Muscle layer of duodenum (tissue), 2 donors: ENCODE data around the gene WWOX.
A peak's percentile ranks its signal among the peaks of the same experiment; 100 is the strongest.

Experiments
- H3K27ac ChIP-seq: one replicate; pipeline ENCODE4 v1.7.0; 2013; ENCODE audit warnings: mild to moderate bottlenecking, low read length
- H3K27me3 ChIP-seq: one replicate; pipeline ENCODE4 v1.7.0; 2013; ENCODE audit warnings: low read depth, mild to moderate bottlenecking, control low read depth, low read length
- H3K36me3 ChIP-seq, 2 donors: one replicate each; pipeline ENCODE4 v1.7.0; 2013; ENCODE audit warnings: low read length in 2 of 2, control low read depth in 1 of 2, mild to moderate bottlenecking in 1 of 2; ENCODE audit not compliant: insufficient read depth in 2 of 2, control insufficient read depth in 1 of 2
- H3K4me1 ChIP-seq, 2 donors: one replicate each; pipeline ENCODE4 v1.7.0; 2013; ENCODE audit warnings: low read length in 2 of 2, mild to moderate bottlenecking in 2 of 2, control low read depth in 1 of 2, moderate library complexity in 1 of 2; ENCODE audit not compliant: insufficient read depth in 2 of 2, control insufficient read depth in 1 of 2
- H3K4me3 ChIP-seq, 2 donors: one replicate each; pipeline ENCODE4 v1.7.0; 2013; ENCODE audit warnings: low read length in 2 of 2, low read depth in 1 of 2, mild to moderate bottlenecking in 1 of 2
- H3K9me3 ChIP-seq, 2 donors: one replicate each; pipeline ENCODE4 v1.7.0; 2013; ENCODE audit warnings: low read length in 2 of 2, control low read depth in 1 of 2, mild to moderate bottlenecking in 1 of 2; ENCODE audit not compliant: control insufficient read depth in 1 of 2
- donor health status: healthy.

Gene WWOX

GRCh38 chr16:78832100-78832499 lies 732.6 kb downstream of the WWOX start:
- Histone ChIP-seq H3K4me1 (no peaks in the 10 kb centered on the region), H3K27me3 (no peaks in the 10 kb centered on the region), H3K9me3 (no peaks in the 10 kb centered on the region), H3K4me3 (no peak overlapping the region), H3K36me3 (no peaks in the 10 kb centered on the region), H3K27ac (no peak overlapping the region)

- no peaks in the 10 kb centered on the region for H3K9me3 ChIP-seq
- no peaks in the 10 kb centered on the region for H3K27me3 ChIP-seq
- no peak overlapping the region for H3K27ac ChIP-seq
- no peaks in the 10 kb centered on the region for H3K4me1 ChIP-seq
- H3K4me3 ChIP-seq = no peak overlapping the region
- no peaks in the 10 kb centered on the region for H3K36me3 ChIP-seq
Observed at GRCh38 chr16:78836802-78837491, 737.5 kb downstream of the WWOX start.

DNA sequence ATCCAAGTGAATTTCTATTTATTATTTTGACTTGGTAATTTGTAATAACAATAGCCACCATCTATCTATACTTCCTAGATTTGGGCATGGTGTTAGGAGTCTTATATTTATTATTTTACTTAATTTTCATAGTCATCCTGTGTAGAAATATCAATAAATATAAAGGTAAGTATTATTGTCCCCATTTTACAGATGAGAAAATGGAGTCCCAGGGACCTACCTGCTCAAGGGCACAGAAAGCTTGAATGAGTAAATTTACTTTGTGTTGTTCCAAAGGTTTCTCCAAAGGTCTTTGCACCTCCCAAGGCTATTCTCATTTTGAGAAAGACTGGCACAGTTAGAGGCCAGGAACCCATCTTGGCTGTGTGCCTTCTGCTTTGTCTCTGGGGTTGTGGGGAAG lies 738.3 kb downstream of the WWOX start:
- Histone ChIP-seq H3K27me3 (no peaks in the 10 kb centered on the region), H3K4me3 (no peak overlapping the region), H3K36me3 (no peaks in the 10 kb centered on the region), H3K9me3 (no peaks in the 10 kb centered on the region), H3K4me1 (peaks cover 0 to under 1% of the 10 kb centered on the region in 2 donors), H3K27ac (no peak overlapping the region)

DNA sequence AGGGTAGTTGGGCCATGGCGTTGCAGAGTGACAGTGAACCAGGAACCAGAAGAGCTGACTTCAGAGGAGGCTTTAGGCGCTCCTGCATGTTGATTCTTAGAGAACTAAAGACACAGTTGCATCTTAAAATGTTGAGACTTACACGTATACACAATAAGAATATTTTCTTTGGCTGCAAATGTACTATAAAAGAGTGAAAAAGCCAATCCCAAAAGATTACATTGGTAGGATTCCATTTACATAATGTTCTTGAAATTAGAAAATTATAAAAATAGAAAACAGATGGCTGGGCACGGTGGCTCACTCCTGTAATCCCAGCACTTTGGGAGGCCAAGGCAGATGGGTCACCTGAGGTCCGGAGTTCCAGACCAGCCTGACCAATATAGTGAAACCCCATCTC lies 738.8 kb downstream of the WWOX start:
- no peak overlapping the region for H3K27ac ChIP-seq
- no peaks in the 10 kb centered on the region for H3K36me3 ChIP-seq
- H3K9me3 ChIP-seq = no peaks in the 10 kb centered on the region
- no peaks in the 10 kb centered on the region for H3K27me3 ChIP-seq
- H3K4me3 ChIP-seq = no peak overlapping the region
- H3K4me1 ChIP-seq = peaks cover 0 to 6% of the 10 kb centered on the region in 2 donors

- no peaks in the 10 kb centered on the region for H3K27me3 ChIP-seq
- H3K4me3 ChIP-seq = peak overlapping the region in 1 of 2 donors; percentile 34
- no peaks in the 10 kb centered on the region for H3K36me3 ChIP-seq
- peaks cover 0 to 22% of the 10 kb centered on the region in 2 donors for H3K4me1 ChIP-seq
- H3K27ac ChIP-seq = no peak overlapping the region
- H3K9me3 ChIP-seq = no peaks in the 10 kb centered on the region
Observed at GRCh38 chr16:78842950-78843349, 743.5 kb downstream of the WWOX start.

- Histone ChIP-seq H3K27ac (no peak overlapping the region), H3K4me1 (peaks cover 0 to 22% of the 10 kb centered on the region in 2 donors), H3K27me3 (no peaks in the 10 kb centered on the region), H3K4me3 (no peak overlapping the region), H3K9me3 (no peaks in the 10 kb centered on the region), H3K36me3 (no peaks in the 10 kb centered on the region)
Observed at GRCh38 chr16:78843978-78844377, 744.5 kb downstream of the WWOX start.

DNA sequence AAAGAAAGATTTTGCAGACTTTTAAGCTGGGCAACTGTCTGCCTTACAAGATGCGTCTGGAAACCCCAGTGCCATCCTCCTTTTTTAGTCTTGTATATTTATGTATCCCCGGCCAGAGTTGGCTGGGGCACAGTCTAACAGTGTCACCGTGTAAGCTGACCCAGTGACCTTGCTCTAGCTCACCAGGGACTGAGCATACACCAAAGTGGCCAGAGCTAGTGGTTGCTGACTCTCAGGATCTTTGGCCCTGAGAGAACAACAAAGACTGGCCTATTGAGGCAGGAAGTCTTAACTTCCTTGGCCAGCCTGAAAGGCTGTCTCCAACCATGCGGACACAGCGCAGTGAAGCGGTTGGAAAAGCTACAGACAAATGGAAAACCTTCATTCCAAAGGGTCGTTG lies 745.2 kb downstream of the WWOX start:
- no peaks in the 10 kb centered on the region for H3K9me3 ChIP-seq
- H3K4me1 ChIP-seq = peaks cover 0 to 22% of the 10 kb centered on the region in 2 donors
- H3K36me3 ChIP-seq = no peaks in the 10 kb centered on the region
- H3K27me3 ChIP-seq = no peaks in the 10 kb centered on the region
- H3K4me3 ChIP-seq = no peak overlapping the region
- no peak overlapping the region for H3K27ac ChIP-seq

- H3K9me3 ChIP-seq = no peaks in the 10 kb centered on the region
- H3K4me1 ChIP-seq = no peaks in the 10 kb centered on the region
- H3K36me3 ChIP-seq = no peaks in the 10 kb centered on the region
- no peak overlapping the region for H3K27ac ChIP-seq
- H3K4me3 ChIP-seq = no peak overlapping the region
- no peaks in the 10 kb centered on the region for H3K27me3 ChIP-seq
Observed at GRCh38 chr16:78851266-78851665, 751.8 kb downstream of the WWOX start.

DNA sequence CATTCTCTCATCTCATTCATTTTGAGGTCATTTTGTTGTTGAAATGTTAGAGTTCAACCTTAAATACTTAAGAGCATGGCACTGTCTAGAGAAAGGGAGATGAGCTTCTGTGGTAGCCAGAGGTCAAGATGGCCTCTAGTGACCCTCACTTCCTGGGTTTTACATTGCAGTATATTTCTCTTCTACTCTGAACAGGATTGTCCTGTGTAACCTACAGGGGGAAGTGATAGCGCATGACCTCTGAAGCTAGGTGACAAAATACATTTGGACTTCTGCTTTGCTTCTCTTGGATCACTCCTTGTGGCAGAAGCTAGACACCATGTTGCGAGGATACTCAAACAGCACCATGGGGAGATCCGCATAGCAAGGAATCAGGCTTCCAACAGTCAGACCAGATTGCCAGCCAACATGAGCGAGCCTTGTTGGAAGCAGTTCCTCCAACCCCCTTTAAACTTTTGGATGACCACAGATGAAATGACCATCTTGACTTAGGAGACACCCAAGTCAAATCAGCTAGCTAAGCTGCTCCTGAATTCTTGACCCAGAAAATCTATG lies 752.7 kb downstream of the WWOX start:
- Histone ChIP-seq H3K36me3 (no peaks in the 10 kb centered on the region), H3K4me3 (no peak overlapping the region), H3K27ac (no peak overlapping the region), H3K27me3 (no peaks in the 10 kb centered on the region), H3K4me1 (no peaks in the 10 kb centered on the region), H3K9me3 (no peaks in the 10 kb centered on the region)

DNA sequence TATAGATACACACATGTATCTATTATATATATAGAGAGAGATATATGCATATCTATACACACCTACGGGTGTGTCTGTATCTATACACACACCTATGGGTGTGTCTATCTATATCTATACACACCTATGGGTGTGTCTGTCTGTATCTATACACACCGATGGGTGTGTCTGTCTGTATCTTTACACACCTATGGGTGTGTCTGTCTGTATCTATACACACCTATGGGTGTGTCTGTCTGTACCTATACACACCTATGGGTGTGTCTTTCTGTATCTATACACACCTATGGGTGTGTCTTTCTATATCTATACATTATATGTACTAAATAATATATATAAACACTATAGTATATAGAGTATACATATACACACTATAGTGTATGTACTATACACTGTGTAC lies 762.6 kb downstream of the WWOX start:
- Histone ChIP-seq H3K4me1 (no peaks in the 10 kb centered on the region), H3K27ac (no peak overlapping the region), H3K27me3 (no peaks in the 10 kb centered on the region), H3K9me3 (no peaks in the 10 kb centered on the region), H3K36me3 (no peaks in the 10 kb centered on the region), H3K4me3 (no peak overlapping the region)

- H3K4me1 ChIP-seq = no peaks in the 10 kb centered on the region
- H3K27me3 ChIP-seq = no peaks in the 10 kb centered on the region
- no peak overlapping the region for H3K27ac ChIP-seq
- H3K9me3 ChIP-seq = no peaks in the 10 kb centered on the region
- H3K4me3 ChIP-seq = no peak overlapping the region
- H3K36me3 ChIP-seq = no peaks in the 10 kb centered on the region
Observed at GRCh38 chr16:78866521-78866920, 767.1 kb downstream of the WWOX start.

GRCh38 chr16:78869492-78869891 lies 770.0 kb downstream of the WWOX start:
- Histone ChIP-seq H3K9me3 (no peaks in the 10 kb centered on the region), H3K27ac (no peak overlapping the region), H3K4me3 (no peak overlapping the region), H3K4me1 (no peaks in the 10 kb centered on the region), H3K36me3 (no peaks in the 10 kb centered on the region), H3K27me3 (no peaks in the 10 kb centered on the region)
